GM23338 (cell line): Measurements from ENCODE around the gene TMA7B. TPM values are rescaled to one million over a fixed set of nuclear protein-coding genes. Genes with fewer than 3 reads are reported as not detected.

Experiments used
- ATAC-seq: fragments of 200-7000 bp; cut with Tn5 transposase; 3 replicates; pipeline ENCODE4 v1.9.1; 2020
- DNase-seq: peaks from one replicate; pipeline ENCODE4 v3.0.0-alpha.2; 2015; ENCODE audit warnings: low spot score
- H2AFZ ChIP-seq: fragments of 200-600 bp; sonication (generic); 2 replicates; pipeline ENCODE4 v1.8.0; 2016; ENCODE audit warnings: antibody characterized with exemption, mild to moderate bottlenecking, moderate library complexity
- H3F3A ChIP-seq: fragments of 200-600 bp; sonication (generic); replicated peaks from 2 replicates; pipeline ENCODE4 v1.8.0; 2017; ENCODE audit warnings: antibody characterized with exemption, mixed run types, low read depth
- H3K27ac ChIP-seq: fragments of 200-600 bp; sonication (generic); 2 replicates; pipeline ENCODE4 v1.6.1; 2016; ENCODE audit warnings: low read depth
- H3K27me3 ChIP-seq: fragments of 200-600 bp; sonication (generic); 2 replicates; pipeline ENCODE4 v1.8.0; 2016; ENCODE audit warnings: mild to moderate bottlenecking, mixed run types, moderate library complexity; ENCODE audit not compliant: insufficient read depth
- H3K36me3 ChIP-seq: fragments of 200-600 bp; sonication (generic); 2 replicates; pipeline ENCODE4 v1.8.0; 2016; ENCODE audit warnings: mild to moderate bottlenecking; ENCODE audit not compliant: insufficient read depth
- H3K4me1 ChIP-seq: fragments of 200-600 bp; sonication (generic); 2 replicates; pipeline ENCODE4 v1.8.0; 2016; ENCODE audit warnings: mild to moderate bottlenecking, moderate library complexity; ENCODE audit not compliant: insufficient read depth
- H3K4me2 ChIP-seq: fragments of 200-600 bp; sonication (generic); 2 replicates; pipeline ENCODE4 v1.7.1; 2017; ENCODE audit warnings: mixed run types
- H3K4me3 ChIP-seq: fragments of 200-600 bp; sonication (generic); 2 replicates; pipeline ENCODE4 v1.6.1; 2016; ENCODE audit warnings: mixed run types
- H3K79me2 ChIP-seq: fragments of 200-600 bp; sonication (generic); replicated peaks from 2 replicates; pipeline ENCODE4 v1.8.0; 2017; ENCODE audit warnings: mild to moderate bottlenecking; ENCODE audit not compliant: insufficient read depth
- H3K9me2 ChIP-seq: fragments of 200-600 bp; sonication (generic); 2 replicates; pipeline ENCODE4 v1.8.0; 2017; ENCODE audit not compliant: insufficient read depth
- H4K20me1 ChIP-seq: fragments of 200-600 bp; sonication (generic); replicated peaks from 2 replicates; pipeline ENCODE4 v1.8.0; 2017; ENCODE audit warnings: mild to moderate bottlenecking; ENCODE audit not compliant: insufficient read depth
- H3K27ac Mint-ChIP-seq: 2 replicates; pipeline ENCODE4 v1.8.0; 2020; ENCODE audit warnings: inconsistent platforms, mild to moderate bottlenecking, moderate library complexity, mixed read lengths
- H3K27me3 Mint-ChIP-seq: 3 replicates; pipeline ENCODE4 v1.8.0; 2022; ENCODE audit warnings: low read depth, mild to moderate bottlenecking, moderate library complexity, mixed read lengths, inconsistent platforms; ENCODE audit not compliant: insufficient read depth, poor library complexity
- H3K36me3 Mint-ChIP-seq: 3 replicates; pipeline ENCODE4 v1.8.0; 2021; ENCODE audit warnings: low read depth, mild to moderate bottlenecking, inconsistent platforms, moderate library complexity, mixed read lengths
- H3K4me1 Mint-ChIP-seq: 3 replicates; pipeline ENCODE4 v1.8.0; 2020; ENCODE audit warnings: mild to moderate bottlenecking, inconsistent platforms, mixed read lengths
- H3K4me3 Mint-ChIP-seq: 3 replicates; pipeline ENCODE4 v1.8.0; 2021; ENCODE audit warnings: moderate library complexity, mild to moderate bottlenecking, inconsistent platforms, mixed read lengths
- H3K9me3 Mint-ChIP-seq: 3 replicates; pipeline ENCODE4 v1.8.0; 2020; ENCODE audit warnings: moderate library complexity, mild to moderate bottlenecking, inconsistent platforms, mixed read lengths
- CREB1 ChIP-seq: fragments of 250-450 bp; sonication (Bioruptor Pico); IDR thresholded peaks from 2 replicates; pipeline ENCODE4 v1.5.0; 2020; ENCODE audit warnings: low read depth, mild to moderate bottlenecking, moderate library complexity
- CTCF ChIP-seq, 2 experiments: fragments of 200-600 bp in 1 of 2; sonication (generic) in 1 of 2; conservative IDR thresholded peaks; 2 replicates each; pipeline versions ENCODE4 v1.5.1 to v1.6.1; 2016 to 2017; ENCODE audit warnings: antibody characterized with exemption in 2 of 2, low read depth in 2 of 2, mild to moderate bottlenecking in 2 of 2, moderate library complexity in 1 of 2
- ETS1 ChIP-seq: IDR thresholded peaks from 2 replicates; pipeline ENCODE4 v1.6.1; 2016; ENCODE audit warnings: antibody characterized with exemption
- EZH2 ChIP-seq: fragments of 200-600 bp; sonication (generic); IDR thresholded peaks from one replicate; pipeline ENCODE4 v1.8.0; 2017; ENCODE audit warnings: antibody characterized with exemption, mild to moderate bottlenecking, low read depth; ENCODE audit not compliant: unreplicated experiment
- EZH2phosphoT487 ChIP-seq: fragments of 200-600 bp; sonication (generic); IDR thresholded peaks from one replicate; pipeline ENCODE4 v1.8.1; 2018; ENCODE audit warnings: antibody characterized with exemption; ENCODE audit not compliant: unreplicated experiment
- JUNB ChIP-seq: IDR thresholded peaks from one replicate; pipeline ENCODE4 v1.6.1; 2016; ENCODE audit warnings: antibody characterized with exemption; ENCODE audit not compliant: unreplicated experiment
- NANOG ChIP-seq: IDR thresholded peaks from 2 replicates; pipeline ENCODE4 v1.6.1; 2016; ENCODE audit warnings: antibody characterized with exemption, borderline replicate concordance
- POLR2AphosphoS5 ChIP-seq: IDR thresholded peaks from 2 replicates; pipeline ENCODE4 v1.6.1; 2016; ENCODE audit warnings: antibody characterized with exemption, low read depth
- STAT1 ChIP-seq: IDR thresholded peaks from one replicate; pipeline ENCODE4 v1.6.1; 2016; ENCODE audit warnings: antibody characterized with exemption; ENCODE audit not compliant: unreplicated experiment
- ZNF114 ChIP-seq: fragments of 250-450 bp; sonication (Bioruptor Pico); IDR thresholded peaks from 2 replicates; pipeline ENCODE4 v1.5.0; 2020; ENCODE audit warnings: mild to moderate bottlenecking, moderate library complexity
- ZNF331 ChIP-seq: fragments of 250-450 bp; sonication (Bioruptor Pico); IDR thresholded peaks from 2 replicates; pipeline ENCODE4 v1.5.0; 2020; ENCODE audit warnings: low read depth, mild to moderate bottlenecking, moderate library complexity
- ZNF462 ChIP-seq: fragments of 250-450 bp; sonication (Bioruptor Pico); IDR thresholded peaks from 2 replicates; pipeline ENCODE4 v1.5.0; 2020; ENCODE audit warnings: mild to moderate bottlenecking, moderate library complexity
- polyA plus RNA-seq: library from polyadenylated mRNA; unstranded; fragments of >200 nt; fragmentation: Nextera tagmentation; extraction: Ambion mirVana; gene quantifications from 2 replicates; pipeline ENCODE4 v1.2.1, GENCODE V29; 2016
- total RNA-seq: library from RNA; depleted of rRNA; stranded (reverse); fragments of >200 nt; shearing (Covaris generic); gene quantifications from 2 replicates; pipeline ENCODE4 v1.2.3, GENCODE V29; 2014
- TF ChIP-seq, protein P1 (sequence below): IDR thresholded peaks from one replicate; pipeline ENCODE4 v1.6.1; 2018; ENCODE audit warnings: antibody characterized with exemption; ENCODE audit not compliant: unreplicated experiment

The TMA7B gene
- total and polyA plus RNA-seq, 2 experiments from 2014 or later = not detected

DNA sequence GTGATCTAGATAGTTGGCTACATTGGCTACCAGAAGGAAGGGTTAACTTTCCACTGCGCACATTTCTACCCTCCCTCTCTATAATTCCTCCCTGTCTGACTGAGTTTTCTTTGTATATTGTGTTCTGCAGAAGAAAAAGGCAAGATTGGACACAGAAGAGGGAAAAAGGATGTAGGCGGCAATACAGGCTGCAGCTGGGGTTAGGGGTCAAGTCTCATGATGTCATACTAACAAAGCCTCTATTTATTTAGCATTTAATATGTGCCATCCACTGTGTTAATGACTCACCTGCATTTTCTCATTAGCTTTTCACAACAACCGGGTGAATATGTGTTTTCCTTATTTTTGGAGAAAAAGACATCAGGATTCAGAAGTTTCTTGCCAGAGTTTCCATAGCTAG is 36.5 kb downstream of the TMA7B start:
- peaks cover 17% of the 10 kb centered on the region for H3K36me3 Mint-ChIP-seq
- no peak overlapping the region for H2AFZ ChIP-seq
- peaks cover 25% of the 10 kb centered on the region for H3K27me3 Mint-ChIP-seq
- H3K27ac ChIP-seq = peak overlapping the region; percentile 77; the same call in 1 of the 2 replicates
- peaks cover 53% of the 10 kb centered on the region for H3K79me2 ChIP-seq
- no peaks in the 10 kb centered on the region for H3K9me2 ChIP-seq
- peak overlapping the region; percentile 76 for H3K4me3 Mint-ChIP-seq
- H3K4me1 Mint-ChIP-seq = peaks cover 64% of the 10 kb centered on the region
- peaks cover 69% of the 10 kb centered on the region for H3K4me1 ChIP-seq
- ATAC-seq (no peak), DNase-seq (no peak)
- no peak for TF ChIP-seq ZNF114 (CRISPR knock-in tag)
- TF ChIP-seq STAT1 = no peak
- TF ChIP-seq NANOG = no peak
- TF ChIP-seq ZNF462 (CRISPR knock-in tag) = no peak
- no peak for TF ChIP-seq CTCF (conservative IDR thresholded peaks at IDR 0.05; ENCODE audit: low read depth in 2 of 2)
- TF ChIP-seq JUNB = no peak
- TF ChIP-seq EZH2phosphoT487 = no peak
- TF ChIP-seq POLR2AphosphoS5 = no peak
- TF ChIP-seq ZNF331 (CRISPR knock-in tag) = no peak
- no peak for TF ChIP-seq EZH2
- TF ChIP-seq ETS1 = no peak
- TF ChIP-seq, protein P1, sequence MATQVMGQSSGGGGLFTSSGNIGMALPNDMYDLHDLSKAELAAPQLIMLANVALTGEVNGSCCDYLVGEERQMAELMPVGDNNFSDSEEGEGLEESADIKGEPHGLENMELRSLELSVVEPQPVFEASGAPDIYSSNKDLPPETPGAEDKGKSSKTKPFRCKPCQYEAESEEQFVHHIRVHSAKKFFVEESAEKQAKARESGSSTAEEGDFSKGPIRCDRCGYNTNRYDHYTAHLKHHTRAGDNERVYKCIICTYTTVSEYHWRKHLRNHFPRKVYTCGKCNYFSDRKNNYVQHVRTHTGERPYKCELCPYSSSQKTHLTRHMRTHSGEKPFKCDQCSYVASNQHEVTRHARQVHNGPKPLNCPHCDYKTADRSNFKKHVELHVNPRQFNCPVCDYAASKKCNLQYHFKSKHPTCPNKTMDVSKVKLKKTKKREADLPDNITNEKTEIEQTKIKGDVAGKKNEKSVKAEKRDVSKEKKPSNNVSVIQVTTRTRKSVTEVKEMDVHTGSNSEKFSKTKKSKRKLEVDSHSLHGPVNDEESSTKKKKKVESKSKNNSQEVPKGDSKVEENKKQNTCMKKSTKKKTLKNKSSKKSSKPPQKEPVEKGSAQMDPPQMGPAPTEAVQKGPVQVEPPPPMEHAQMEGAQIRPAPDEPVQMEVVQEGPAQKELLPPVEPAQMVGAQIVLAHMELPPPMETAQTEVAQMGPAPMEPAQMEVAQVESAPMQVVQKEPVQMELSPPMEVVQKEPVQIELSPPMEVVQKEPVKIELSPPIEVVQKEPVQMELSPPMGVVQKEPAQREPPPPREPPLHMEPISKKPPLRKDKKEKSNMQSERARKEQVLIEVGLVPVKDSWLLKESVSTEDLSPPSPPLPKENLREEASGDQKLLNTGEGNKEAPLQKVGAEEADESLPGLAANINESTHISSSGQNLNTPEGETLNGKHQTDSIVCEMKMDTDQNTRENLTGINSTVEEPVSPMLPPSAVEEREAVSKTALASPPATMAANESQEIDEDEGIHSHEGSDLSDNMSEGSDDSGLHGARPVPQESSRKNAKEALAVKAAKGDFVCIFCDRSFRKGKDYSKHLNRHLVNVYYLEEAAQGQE = no peak
- TF ChIP-seq CREB1 (CRISPR knock-in tag) = no peak
- H3F3A ChIP-seq = peaks cover 31% of the 10 kb centered on the region
- peak overlapping the region; percentile 96 for H3K4me2 ChIP-seq
- H3K4me3 ChIP-seq = peak overlapping the region; percentile 78; the same call in 1 of the 2 replicates
- peak overlapping the region; percentile 20; the same call in 1 of the 2 replicates for H3K27ac Mint-ChIP-seq
- peaks cover 19% of the 10 kb centered on the region for H3K27me3 ChIP-seq
- no peaks in the 10 kb centered on the region; the same call in 2 of the 3 replicates for H3K9me3 Mint-ChIP-seq
- H3K36me3 ChIP-seq = no peaks in the 10 kb centered on the region; the same call in 1 of the 2 replicates
- 0 out of 2 replicates have a peak, but pooled peaks cover 4% of the 10 kb centered on the region for H4K20me1 ChIP-seq
